Inflammatory macrophage treated with lipopolysaccharide for 4 hours (primary cell): Measurements from ENCODE around the gene ROBO3.

ENCODE experiments used
- DNase-seq: peaks from one replicate; pipeline ENCODE4 v3.0.0-alpha.2; 2020

Gene ROBO3

DNA sequence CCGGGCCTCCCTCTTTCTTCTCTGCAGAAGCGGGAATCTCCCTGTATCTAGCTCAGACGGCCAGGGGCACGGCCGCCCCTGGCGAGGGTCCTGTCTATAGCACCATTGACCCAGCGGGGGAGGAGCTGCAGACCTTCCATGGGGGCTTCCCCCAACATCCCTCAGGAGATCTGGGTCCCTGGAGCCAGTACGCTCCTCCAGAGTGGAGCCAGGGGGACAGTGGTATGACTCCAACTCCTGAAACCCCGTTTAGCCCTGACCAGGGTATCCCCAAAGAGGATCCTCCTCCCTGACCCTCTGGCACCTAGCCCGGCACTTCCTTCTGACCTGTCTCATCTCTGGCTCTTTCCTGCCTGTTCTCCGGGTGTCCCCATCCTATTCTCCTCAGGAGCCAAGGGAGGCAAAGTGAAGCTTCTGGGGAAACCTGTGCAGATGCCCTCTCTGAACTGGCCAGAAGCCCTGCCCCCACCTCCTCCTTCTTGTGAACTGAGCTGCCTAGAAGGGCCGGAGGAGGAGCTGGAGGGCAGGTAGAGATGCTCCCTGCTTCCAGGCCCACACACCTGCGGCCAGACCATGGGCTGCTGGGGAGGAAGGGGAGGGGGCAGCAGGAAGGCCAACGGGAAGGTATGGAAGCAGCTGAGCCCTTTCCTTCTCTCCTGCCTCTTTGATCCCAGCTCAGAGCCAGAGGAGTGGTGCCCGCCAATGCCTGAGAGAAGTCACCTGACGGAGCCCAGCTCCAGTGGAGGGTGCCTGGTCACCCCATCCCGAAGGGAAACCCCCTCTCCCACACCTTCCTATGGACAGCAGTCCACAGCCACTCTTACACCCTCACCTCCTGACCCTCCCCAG lies 12.9 kb downstream of the ROBO3 start:
- no peak for DNase-seq

DNA sequence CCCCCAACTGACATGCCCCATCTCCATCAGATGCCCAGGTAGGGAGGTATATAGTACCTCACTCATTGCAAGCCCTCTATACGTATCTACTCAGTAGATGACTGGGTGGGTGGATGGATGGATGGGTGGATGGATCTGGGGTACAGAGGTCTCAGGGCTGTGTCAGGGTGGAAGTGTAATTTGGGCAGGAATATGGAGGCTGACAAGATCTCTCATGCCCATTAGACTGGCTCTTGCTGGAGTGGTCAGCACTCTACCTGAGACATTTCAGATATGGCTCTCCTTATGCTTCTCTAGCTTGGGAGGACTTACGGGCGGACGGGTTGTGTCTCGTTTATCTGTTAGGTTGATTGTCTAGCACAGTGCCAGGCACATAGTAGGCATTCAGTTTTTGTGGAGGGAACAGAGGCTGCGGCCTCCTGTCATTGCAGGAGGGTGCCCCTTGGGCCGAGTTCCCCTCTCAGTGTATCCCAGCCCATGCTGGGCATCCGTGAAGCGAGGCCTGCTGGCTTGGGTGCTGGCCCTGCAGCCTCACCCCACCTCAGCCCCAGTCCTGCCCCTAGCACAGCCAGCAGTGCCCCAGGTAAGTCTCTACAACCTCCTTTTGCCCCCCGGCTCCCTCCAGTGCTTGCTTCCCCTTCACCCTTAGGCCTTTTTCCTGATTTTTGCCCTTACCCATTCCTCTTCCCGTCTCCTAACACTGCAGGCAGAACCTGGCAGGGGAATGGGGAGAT lies 13.7 kb downstream of the ROBO3 start:
- DNase-seq: no peak

GRCh38 chr11:124879493-124880289 lies 14.5 kb downstream of the ROBO3 start:
- no peak for DNase-seq

- DNase-seq: no peak
Observed at GRCh38 chr11:124880290-124880611, 15.0 kb downstream of the ROBO3 start.

GRCh38 chr11:124880958-124881357 lies 15.7 kb downstream of the ROBO3 start:
- no peak for DNase-seq

DNA sequence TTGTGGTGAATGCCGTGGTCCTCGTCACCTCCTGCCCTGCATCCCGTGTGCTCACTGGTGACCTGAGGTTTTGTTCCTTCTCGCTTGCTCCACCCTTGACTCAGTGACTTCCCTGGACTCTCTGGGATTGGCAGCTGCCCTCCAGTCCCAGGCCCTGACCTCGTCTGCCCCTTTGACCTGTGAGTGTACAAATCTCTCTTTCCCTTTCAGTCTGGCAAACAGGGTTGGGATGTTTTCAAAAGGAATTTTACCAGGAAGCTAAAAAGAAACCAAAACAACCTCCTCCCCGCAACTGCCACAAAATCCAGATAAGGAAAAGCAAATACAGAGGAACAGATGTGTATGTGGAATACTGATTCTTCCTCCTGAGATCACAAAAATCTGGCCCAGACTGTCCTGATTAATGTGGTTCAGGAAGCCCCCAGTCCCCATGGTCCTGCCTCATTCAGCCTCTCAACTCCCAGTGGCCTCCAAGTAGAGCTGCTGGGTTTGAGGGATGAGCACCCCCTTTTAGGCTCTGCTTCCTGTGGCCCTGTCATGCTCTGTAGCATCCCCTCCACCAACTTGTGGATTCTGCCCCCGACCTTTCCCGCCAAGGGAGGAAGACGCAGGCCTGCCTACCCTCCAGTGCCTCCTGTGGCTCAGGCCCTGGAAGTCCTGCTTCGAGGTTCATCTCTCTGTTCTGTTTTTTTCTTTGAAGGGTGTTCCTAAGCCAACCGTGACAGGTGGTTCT lies 17.3 kb downstream of the ROBO3 start:
- DNase-seq: no peak

DNA sequence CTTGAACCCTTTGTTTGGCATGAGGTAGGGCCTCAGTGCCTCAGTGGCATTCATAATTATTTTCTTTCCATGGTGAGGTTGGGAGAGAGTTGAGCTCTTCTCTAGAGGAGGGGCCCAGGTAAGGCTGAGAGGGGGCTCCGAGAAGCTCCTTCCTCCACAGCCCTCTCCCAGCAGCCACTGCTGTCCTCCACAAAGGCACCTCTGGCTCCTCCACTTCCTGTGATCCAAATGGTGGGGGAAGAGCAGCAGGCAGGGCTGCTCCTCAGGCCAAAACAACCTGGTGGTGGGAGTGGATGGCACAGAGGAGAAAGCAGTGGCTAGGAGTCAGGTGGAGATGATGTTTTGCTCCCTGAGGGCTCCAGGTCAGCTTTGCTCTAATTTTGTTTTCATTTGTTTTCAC lies 19.1 kb downstream of the ROBO3 start:
- DNase-seq: no peak

DNA sequence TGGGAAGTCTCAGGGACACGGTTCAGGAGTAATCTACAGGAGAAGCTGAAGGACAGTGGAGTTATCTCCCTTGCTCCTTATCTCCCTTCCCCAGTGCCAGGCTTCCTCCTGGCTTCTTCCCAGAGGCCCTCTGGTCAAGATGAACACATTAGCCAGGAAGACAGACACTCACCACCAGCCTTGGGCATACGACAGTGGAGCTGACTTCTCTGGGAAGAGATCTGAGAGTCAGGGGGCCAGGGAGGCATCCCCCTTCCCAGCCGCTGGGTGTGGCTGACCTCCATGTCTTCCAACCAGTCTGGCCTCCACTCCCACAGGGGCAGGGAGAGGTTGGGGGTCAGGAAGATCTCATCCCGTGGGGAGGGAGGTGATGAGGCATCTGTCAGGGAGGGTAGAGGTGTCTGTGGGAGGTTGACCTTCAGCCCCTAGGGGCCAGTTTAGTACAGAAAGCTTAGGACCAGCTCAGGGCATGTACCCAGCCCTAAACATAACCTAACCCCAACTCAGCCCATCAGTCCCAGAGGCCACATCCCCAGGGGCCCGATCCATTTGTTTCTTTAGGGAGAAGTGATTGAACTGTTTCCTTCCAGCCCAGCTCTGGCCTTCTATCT lies 19.7 kb downstream of the ROBO3 start:
- no peak for DNase-seq

DNA sequence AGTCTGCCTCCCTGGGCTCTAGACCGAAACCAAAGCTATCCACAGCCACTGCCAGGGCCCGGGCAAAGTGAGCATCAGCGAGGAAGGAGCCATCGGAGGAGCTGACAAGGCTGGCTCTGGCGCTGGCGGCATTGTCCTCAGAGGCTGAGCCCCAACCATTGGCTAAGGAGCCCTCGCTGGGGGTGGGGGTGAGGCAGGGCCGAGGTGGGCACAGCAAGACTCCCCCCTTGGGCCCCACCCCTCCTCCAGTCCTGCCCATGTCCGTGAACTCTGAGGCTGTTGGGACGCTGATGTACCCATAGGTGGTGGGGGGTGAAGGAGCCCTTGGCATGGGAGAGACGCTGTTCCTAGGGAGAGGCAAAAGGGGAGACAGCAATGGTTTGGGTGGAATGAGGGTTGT lies 21.2 kb downstream of the ROBO3 start:
- DNase-seq: no peak

- DNase-seq: no peak
Observed at GRCh38 chr11:124886978-124887666, 21.9 kb downstream of the ROBO3 start.

- DNase-seq: no peak
Observed at GRCh38 chr11:124887667-124888013, 22.4 kb downstream of the ROBO3 start.

GRCh38 chr11:124889191-124890091 lies 24.2 kb downstream of the ROBO3 start:
- peak; percentile 77 for DNase-seq

- no peak for DNase-seq
Observed at GRCh38 chr11:124890151-124890550, 24.9 kb downstream of the ROBO3 start.

DNA sequence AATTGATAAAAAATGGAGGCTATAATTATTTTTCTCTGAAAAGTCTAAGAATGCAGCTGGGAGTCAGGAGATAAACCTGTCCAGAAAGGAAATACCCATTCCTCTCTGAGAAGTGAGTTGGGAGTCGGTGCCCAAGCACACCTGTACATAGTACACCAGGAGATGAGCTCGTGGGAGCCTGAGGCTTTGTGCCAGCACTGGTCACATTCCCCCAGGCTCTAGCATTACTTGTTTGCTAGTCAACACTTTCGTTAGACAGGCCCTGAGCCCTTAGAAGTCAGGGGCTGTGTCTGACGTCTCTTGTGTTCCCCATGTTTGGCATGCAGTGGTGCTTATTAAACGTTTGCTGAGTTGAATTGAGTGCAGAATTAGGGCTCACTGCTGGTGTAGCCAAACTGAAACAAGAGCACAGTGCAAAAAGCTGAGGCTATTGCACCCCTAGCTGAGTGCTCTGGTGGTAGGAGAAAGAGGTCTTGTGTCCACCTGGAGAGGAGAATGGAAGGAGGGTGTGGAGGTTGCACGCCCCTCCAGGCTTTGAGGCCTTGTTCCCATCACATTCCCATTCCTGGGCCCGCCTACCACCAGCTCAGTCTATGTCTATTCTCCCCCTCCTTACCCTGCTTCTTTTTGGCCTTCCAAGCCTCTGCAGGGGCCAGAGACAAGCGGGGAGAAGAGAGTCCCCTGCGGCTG lies 25.6 kb downstream of the ROBO3 start:
- DNase-seq: no peak

GRCh38 chr11:124891373-124891861 lies 26.2 kb downstream of the ROBO3 start:
- no peak for DNase-seq

DNA sequence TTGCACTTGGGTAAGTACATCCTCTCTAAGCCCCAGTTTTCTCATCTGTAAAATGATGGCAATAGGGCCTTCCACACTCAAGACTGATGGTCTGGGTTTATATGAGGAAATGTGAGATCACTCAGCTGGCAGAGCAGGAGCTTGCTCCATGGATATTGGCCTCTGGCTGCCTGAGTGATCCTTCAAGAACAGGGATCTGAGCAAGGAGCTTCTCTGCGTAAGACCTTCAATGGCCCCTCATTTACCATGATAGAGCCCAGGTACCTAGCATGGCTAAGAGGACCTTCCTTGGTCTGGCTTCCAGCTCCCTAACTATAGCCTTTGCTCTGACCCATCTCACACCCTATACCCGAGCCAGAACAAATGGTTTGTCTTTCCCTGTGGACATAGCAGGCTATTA lies 26.9 kb downstream of the ROBO3 start:
- DNase-seq: no peak

GRCh38 chr11:124892750-124893454 lies 27.7 kb downstream of the ROBO3 start:
- DNase-seq: peak; percentile 34

DNA sequence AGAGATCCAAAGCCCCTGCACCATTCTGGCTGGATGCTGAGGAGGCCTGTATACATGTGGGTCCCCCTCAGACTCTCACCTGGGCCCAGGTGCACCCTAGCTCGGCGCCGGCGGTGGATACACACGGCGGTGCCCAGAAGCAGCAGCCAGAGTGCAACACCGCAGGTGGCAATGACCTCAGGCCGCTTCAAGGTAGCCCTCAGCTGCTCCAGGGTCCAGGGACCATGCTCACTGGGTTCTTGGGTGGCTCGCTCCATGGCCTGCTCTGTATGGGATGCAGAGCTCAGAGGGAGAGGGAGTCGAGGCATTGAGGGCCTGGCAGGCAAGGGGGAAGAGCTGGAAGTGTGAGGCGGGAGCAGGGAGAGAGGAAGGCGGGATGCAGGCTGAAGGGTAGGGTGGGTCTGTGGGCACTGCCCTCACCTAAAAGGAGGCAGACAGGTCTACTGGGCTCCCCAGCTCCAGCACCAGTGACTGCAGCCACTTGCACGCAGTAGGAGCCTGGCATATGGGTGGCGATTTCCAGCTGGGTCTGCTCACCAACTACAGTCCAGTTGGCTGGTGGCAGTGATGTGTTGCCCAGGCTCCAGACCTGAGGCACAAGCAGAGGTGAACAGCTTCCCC lies 28.7 kb downstream of the ROBO3 start:
- DNase-seq: no peak
